22Rv1 (cell line): ENCODE measurements around the gene PSMC3IP.

ENCODE experiments used
- H3K27ac ChIP-seq: fragments of 450-650 bp; 2 replicates; pipeline ENCODE4 v1.5.1; 2017
- ZFX ChIP-seq: fragments of 450-650 bp; IDR thresholded peaks from 2 replicates; pipeline ENCODE4 v1.6.1; 2017; ENCODE audit warnings: antibody characterized with exemption, borderline replicate concordance
- TF ChIP-seq, protein P1 (sequence below): fragments of 450-650 bp; IDR thresholded peaks from 2 replicates; pipeline ENCODE4 v1.5.1; 2017; ENCODE audit warnings: mild to moderate bottlenecking

PSMC3IP gene

GRCh38 chr17:42579794-42580551 is 2.4 kb upstream of the PSMC3IP start:
- TF ChIP-seq, protein P1, sequence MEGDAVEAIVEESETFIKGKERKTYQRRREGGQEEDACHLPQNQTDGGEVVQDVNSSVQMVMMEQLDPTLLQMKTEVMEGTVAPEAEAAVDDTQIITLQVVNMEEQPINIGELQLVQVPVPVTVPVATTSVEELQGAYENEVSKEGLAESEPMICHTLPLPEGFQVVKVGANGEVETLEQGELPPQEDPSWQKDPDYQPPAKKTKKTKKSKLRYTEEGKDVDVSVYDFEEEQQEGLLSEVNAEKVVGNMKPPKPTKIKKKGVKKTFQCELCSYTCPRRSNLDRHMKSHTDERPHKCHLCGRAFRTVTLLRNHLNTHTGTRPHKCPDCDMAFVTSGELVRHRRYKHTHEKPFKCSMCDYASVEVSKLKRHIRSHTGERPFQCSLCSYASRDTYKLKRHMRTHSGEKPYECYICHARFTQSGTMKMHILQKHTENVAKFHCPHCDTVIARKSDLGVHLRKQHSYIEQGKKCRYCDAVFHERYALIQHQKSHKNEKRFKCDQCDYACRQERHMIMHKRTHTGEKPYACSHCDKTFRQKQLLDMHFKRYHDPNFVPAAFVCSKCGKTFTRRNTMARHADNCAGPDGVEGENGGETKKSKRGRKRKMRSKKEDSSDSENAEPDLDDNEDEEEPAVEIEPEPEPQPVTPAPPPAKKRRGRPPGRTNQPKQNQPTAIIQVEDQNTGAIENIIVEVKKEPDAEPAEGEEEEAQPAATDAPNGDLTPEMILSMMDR, result no peak
- TF ChIP-seq ZFX, result no peak
- peak overlapping the region; percentile 89 for H3K27ac ChIP-seq

DNA sequence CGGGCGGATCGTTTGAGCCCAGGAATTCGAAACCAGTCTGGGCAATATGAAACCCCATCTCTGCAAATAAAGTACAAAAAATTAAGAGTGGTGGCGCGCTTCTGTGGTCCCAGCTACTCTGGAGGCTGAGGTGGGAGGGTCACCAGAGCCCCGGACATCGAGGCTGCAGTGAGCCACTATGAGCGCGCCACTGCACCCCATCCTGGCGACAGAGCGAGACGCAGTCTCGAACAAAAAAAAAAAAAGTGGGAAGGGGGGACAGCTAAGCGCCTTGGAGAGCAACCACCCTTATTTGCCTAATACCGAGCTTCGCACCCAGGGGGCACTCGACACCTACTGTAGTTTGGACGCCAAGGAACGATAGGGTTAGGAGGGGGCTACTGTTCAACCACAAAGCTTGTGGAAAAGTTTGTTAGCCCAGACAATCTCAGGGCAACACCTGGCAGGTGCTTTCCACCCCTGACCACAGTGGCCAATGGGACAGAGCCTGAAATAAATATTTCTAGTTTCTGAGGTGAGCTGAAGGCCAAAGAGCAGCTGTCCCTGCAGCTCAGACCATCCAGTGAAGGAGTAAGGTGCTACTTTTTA is 847 bp upstream of the PSMC3IP start:
- H3K27ac ChIP-seq, result peak overlapping the region; percentile 89
- no peak for TF ChIP-seq ZFX
- TF ChIP-seq, protein P1, result peak; percentile 82

DNA sequence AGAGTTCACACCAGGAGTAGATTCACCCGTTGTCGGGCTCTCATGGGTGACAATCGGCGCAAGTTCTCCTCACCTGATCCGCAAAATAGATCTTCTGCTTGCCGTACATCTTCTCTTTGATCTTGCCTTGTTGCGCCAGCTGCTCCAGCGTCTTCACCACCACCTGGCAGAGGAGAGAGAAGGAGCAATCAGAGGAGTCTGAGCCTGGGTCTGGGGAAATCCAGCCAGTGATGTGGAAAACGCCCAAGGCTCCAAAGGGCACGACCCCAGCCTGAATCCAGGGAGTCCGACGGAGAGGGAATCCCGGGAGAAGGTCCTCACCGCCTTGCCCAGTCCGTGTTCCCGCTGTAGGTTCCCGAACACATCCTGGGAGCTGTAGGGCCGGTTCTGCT is 393 bp downstream of the PSMC3IP start:
- peak overlapping the region; percentile 89 for H3K27ac ChIP-seq
- TF ChIP-seq, protein P1, result no peak
- TF ChIP-seq ZFX, result no peak

- H3K27ac ChIP-seq, result no peak overlapping the region
- no peak for TF ChIP-seq ZFX
- TF ChIP-seq, protein P1, result no peak
These were observed 3.1 kb downstream of the PSMC3IP start for GRCh38 chr17:42574463-42574862.

GRCh38 chr17:42573095-42573494 is 4.4 kb downstream of the PSMC3IP start:
- peak overlapping the region; percentile 31 for H3K27ac ChIP-seq
- TF ChIP-seq, protein P1, result no peak
- no peak for TF ChIP-seq ZFX

DNA sequence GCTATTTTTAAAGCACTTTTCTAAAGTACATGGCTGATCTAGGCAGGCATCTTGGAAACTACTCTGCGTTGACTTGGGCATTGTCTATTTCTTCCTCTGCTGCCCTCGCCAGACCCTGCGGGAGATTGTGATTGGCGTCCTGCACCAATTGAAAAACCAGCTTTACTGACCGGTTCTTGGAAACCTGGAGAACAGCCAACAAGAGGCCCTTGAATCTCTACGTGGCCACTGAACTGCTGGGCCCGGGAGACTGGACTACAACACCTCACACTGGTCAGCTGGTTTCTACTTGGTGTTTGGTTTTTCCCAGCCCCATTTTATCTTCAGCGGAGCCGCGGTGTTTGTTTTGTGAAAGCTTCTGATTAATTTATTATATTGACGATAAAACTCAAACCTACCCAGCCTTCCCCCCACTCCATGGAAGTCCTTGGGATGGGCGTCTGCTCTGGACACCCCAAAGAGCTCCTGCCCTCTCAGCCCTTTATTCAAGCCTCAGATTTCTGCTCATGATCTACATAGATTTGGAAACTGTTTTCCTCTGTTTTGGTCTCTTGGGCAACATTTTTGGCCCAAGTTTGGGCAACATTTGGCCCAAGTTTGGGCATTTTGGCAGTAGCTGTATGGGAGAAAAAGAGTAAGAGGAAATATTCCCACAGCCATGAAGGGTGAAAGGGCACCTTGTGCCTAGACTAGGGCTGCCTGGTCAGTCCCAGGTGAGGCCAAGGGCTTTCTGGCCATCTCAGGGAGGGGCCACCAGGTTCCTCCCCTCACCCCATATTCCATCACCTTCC is 5.9 kb downstream of the PSMC3IP start:
- H3K27ac ChIP-seq, result peak overlapping the region; percentile 31
- no peak for TF ChIP-seq ZFX
- TF ChIP-seq, protein P1, result no peak
